CD4-positive, alpha-beta T cell treated with Interleukin-15 for 1 hour (primary cell): ENCODE data around the gene RIPOR2.
"Not testable (repeated sequence)": the region's sequence is repeated elsewhere in the genome, so short reads cannot be mapped to it uniquely, and the experiment has no call there.

Experiments used
- DNase-seq: peaks from one replicate; pipeline ENCODE4 v3.0.0-alpha.2; 2020

Gene RIPOR2

DNA sequence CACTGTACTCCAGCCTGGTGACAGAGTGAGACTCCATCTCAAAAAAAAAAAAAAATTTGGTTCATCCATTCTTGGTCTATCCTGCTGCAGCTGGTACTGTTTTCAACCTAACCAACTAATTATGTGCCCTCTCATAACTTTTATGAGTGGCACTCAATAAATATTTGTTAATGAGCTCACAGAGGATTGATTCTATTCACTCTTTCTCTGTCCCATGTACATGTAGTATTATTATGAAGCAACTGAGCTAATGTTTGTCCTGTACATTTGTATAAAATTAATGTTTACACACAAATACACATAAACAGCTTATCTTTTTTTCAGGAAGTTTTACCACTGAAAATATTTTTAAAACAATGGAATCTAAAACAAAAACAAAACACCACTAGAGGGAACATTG is 10.1 kb downstream of the RIPOR2 start:
- no peak for DNase-seq

DNA sequence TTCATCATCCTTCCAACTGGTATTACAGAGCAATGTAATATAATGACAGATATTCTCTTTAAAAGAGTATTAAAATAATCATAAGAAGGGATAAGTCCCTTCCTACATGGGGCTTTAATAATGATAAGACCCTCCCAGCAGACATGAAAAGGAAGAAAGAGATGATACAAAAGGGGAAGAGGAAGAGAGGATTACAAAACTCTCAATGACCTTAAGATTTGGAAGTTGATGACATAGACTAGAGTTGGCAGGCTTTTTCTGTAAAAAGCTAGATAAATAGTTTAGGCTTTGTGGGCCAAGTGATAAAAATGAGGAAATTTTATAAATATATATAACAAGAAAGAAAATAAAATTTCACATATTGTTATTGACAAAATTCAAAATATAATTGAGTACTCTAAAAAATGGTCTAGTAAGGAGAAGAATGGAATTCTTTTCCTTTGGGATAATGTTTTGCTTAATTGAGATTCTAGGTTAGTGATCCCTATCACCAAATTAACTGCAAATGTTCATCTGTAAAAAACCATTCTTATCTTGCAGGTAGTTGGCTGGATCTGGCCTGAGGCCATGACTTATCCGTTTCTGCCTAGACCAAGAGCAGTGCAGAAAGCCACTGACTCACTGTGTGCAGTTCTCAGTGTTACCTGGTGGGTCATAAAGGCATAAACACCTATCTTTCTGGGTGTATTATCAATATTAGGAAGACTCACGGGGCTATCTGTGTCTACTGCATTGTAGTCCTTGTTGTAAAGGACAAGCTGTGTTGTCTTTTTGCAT is 11.0 kb downstream of the RIPOR2 start:
- DNase-seq: no peak

DNA sequence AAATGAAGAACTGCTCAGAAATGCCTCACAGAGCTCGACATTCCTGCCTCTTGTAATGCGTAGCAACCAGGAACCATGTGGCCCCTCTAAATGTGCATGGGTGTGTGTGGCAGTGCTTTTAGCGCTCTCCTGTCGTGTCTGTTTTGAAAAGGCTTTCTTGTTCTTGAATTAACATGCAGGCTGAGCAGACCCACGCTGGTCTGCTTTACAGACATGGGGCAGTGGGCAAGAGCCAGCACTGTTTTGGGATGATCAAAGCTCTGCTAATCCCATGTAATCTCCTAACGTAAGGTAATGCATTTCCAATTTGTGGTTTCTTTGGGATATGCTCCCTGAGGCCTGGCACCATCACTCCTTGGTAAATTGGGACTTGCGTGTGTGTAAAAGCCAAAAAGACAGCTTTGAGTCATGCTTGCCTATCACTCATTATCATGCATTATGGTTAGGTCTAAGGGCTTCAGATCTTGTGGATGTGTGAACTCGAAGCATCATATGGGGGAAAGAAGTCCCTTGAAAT is 11.8 kb downstream of the RIPOR2 start:
- DNase-seq: no peak

DNA sequence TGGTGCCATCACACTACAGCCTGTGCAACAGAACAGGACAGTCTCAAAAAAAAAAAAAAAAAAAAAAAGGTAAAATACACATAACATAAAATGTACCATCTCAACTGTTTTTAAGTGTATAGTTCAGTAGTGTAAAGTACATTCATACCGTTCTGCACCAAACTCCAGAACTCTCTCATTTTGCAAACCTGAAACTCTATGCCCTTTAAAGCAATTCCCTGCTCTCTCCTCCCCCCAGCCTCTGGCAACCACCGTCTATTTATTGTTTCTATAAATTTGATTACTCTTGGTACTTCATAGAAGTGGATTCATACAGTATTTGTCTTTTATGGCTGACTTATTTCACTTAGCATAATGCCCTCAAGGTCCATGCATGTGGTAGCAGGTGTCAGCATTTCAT is 12.9 kb downstream of the RIPOR2 start:
- no peak for DNase-seq

DNA sequence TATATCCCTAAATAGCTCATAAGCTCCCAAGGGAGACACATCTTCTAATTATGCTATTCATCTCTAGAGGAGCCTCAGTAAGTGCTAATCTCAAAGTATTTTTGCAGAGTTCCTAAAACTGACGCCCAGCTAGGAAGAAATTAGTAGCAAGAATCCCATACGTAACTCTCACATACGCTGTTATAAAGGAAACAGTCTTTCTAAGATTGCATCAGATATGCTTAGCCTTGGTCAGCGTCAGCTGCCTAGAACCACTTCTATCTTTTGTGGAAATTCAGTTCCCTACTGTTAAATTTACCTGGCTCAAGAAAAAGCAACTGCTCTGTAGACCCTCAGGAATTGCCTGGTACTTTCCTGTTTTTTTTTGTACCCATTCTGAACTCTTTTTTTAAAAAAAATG is 13.6 kb downstream of the RIPOR2 start:
- DNase-seq: no peak

DNA sequence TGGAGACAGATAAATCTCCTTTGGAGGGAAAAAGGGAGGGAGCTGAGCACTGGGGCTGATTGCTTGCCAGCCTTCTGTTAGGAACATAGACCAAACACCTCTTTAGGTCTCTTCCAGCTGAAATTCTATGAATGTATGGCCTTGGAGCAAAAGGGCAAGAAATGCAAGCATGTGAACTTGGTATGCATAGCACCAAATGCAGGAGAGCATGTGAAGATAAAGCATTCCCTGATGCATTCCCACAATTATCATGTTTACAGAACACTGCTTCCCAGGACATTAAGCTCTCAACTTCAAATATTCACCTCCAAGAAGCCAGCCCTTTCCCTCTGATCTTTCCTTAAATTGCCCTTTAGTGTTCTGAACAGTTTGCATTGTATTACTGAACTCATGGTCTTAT is 15.6 kb downstream of the RIPOR2 start:
- DNase-seq: no peak

DNA sequence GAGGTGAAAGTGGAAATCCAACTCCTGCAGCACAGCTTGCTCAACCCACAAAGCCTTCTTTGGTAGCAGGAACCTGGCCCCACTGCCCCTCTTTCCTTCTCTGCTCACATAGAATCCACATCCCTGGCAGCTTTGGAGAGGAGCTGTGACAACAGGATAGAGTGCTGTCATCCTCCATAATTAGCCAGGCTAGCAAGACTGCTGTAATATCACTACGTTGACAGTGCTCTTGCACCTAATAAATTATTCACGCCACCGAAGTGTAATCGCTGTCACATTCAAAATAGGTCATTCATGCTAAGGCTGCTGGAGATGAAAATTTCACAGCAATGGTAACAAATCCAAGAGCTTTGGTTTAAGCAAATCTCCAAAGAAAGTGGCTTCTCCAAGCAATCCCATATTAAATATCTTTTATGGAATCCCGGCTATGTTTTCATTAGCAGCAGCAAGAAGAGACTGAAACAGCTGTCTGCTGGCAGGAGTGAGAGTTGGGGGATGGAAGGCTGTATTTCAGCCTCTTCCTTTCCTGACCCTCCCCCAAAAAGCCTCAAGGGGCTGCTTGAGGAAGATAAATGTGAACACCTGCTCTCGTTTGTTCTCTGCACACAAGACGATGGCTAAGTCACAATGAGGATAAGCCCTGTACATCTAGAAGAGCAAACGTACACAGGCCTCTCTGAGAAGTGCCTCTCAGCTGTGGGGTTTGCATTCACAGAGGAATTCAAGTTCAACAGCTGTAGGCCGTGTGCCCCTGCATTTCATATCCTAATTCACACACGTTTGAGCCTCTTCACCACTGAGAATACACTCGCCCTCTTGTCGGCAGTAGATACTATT is 16.5 kb downstream of the RIPOR2 start:
- no peak for DNase-seq

DNA sequence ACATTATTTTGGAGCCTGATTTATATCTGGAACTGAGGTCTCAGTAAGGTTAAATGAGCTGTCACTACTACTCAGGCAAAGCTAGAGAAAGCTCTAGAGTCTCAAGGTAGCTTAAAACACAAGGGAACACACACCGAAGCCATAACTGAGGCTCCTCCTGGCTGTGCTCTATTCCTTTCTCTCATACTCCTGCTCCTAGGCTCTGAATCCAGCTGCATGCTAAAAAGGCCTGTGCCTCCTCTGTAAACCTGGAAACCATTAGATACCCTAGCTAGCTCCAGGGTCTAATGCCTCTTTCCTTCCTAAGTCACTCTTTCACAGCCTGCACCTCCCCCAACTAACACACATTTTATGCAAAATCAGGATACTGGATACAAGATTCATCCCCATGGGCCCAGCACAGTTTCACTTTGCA is 17.1 kb downstream of the RIPOR2 start:
- DNase-seq: no peak

DNA sequence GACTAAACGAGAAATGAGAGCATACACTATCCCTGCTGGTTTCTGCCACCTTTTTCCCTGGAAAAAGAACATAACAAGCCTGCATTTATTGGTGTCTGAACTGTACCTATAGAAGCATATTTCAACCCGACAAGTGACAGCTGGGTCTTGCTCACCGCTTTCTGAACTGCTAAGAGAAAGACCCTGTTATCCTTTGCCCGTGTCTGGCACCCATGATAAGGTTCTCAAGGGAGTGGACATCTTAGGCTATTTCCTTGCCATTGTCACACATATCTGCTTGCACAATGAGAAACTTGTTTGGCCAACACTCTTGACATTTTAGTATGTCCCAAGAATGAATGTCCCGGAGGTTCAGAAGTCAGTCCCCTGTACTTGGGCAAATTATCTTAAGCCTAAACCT is 19.3 kb downstream of the RIPOR2 start:
- DNase-seq: no peak

DNA sequence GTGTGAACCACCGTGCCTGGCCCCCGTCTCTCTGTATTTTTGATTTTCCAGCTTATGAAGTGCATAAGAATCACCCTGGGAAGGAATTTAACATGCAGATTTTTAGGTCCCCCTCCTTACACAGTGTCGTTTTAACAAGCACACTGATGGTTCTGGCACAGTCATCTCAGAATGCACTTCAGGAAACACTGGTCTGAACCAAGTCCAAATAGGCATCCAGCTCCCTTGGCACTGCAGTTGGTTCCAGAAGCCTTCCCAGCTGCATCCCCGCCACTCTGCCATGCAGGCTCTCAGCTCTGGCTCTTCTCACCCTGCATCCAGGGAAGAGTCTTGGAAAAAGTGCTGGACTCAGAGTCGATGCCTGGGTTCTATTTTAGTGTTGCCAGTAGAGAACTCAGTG is 20.1 kb downstream of the RIPOR2 start:
- DNase-seq: no peak

DNA sequence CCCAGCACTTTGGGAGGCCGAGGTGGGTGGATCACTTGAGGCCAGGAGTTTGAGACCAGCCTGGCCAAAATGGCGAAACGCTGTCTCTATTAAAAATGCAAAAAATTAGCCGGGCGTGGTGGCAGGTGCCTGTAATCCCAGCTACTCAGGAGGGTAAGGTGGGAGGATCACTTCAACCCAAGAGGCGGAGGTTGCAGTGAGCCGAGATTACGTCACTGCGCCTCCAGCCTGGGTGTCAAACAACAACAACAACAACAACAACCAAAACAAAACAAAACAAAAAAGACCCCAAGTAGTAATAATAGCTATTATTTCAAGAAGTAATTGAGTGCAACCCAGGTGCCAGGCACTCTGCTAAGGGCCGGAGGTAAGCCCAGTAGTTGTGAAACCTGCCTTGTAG is 21.7 kb downstream of the RIPOR2 start:
- not testable (repeated sequence) for DNase-seq

DNA sequence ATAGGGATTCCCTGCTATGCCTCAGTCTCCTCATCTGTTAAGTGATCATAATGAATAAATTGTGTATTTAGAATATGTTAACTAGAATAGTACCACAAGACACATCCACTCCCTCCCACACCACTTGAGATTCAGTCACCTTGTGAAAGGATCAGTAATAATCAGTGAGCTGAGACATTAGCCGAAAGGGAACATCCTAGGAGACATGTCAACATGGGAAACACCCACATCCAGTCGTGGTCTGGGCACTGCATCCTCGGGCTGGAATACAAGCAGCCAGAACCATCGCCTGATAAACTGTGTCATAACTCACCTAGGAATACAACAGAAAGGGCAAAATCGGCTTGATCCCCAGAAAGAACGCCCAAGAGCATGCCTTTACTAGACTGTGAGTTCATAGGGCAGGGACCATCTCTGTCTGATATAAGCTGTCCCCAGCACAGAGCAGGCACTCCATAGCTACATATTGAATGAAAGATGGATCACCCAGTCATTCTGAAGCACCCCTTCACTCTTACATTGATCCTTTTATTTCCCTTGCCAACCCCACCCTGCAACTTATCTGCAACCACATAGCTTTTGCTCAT is 23.9 kb downstream of the RIPOR2 start:
- DNase-seq: no peak

DNA sequence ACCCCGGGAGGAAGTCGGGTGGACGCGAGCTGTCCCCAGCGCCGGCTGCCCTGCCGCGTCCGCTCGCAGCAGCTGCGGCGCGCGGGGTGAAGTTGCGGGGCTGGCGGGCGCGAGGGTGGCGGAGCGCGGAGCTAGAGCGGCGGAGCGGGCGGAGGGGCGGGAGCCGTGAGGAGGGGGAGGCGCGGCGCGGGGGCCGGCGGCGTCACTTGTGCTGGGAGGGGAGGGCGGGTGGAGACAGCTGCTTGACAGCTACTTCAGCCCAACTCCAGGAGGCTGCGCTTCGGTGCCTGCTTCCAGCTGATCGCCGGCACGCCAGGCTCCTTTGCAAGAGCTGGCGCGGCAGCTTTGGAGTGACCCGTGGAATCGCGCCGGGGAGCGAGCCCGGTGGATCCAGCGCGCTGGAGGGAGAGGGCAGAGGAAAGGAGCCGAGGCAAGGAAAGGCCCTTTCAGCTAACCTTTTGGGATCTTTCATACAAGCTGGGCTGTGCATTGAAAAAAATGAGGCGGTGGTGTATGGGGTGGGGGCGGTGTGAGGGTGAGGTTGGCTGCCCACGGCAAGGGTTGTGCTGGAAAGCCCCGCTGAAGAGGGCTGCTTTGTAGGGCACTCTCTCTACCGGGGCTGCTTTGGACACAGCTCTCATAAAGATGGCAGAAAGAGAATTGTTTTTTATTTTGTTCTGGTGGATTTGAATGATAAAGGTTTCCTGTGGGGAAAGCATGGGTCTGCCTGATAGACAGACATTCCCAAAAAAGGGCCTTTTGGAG is 24.6 kb downstream of the RIPOR2 start:
- DNase-seq: peak; percentile 38

DNA sequence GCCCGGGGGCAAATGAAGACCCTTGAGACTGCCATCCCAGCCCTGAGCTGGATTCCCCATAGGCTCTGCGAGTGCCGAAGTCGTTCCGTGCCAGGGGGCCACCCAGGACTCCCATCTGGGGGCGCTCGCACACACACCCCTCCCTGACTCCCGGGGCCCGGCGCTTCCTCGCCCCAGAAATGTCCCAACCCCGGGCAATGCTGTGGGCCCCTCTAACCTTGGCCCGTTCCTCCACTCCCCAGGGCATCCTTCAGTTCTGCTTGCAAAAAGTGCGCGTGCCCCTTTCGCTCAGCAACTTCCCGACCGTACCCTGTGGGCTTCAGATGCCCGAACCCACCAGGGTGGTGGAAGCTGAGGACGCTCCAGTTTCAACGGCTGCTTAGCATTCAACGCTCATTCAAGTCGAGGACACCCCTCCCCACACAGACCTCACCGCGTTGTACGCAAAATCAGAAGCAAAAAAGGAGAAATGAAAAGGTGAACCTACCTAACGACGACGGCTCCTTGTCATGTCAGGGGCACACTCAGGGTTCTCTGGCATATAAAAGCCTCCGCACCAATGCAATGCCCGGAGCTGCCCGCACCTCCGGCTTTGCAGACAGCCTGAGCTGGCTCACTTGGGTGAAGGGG is 25.3 kb downstream of the RIPOR2 start:
- DNase-seq: peak; percentile 46

DNA sequence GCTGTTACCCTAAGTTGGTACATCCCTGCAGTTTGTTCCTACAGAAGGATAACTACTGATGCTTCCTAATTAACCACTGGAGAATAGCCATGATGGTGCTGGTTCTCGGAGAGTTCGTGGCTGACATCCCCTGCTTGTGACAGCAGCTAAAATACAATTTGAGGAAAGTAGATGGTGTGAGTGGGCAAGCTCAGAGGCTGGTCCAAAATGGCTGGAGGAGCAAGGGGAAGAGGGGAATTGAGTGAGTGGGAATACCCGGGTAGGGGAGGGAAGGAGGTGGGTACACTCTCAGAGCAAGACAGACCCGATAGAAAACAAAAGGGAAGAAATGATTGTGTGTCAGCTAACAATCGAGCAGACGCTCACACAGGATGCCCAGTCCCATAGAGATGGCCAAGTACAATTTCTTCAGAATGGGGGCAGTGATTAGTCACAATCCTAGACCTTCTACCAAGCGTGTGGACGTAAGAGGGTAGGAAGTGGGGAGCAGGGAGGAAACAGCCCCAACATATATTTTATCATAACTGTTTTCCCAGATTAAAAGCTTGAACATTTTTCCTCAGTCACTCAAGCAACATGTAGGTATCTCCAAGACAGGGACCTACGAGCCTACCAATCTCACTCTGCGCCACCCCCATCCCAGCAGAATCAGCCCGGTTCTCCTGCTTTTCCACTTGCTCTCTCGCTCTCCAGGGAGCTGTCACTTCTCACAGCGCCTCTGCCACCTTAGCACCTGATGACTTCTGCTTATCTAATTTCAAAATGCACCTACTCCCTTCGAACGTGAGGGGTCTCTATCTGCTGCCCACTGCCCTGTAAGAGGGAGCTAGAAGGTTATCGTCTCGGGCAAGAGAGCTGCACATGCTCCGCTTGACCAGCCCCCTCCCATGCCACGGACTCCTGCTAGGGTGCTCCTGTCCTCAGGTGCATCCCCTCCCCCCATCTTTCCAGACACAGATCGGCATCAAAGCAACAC is 26.2 kb downstream of the RIPOR2 start:
- no peak for DNase-seq

DNA sequence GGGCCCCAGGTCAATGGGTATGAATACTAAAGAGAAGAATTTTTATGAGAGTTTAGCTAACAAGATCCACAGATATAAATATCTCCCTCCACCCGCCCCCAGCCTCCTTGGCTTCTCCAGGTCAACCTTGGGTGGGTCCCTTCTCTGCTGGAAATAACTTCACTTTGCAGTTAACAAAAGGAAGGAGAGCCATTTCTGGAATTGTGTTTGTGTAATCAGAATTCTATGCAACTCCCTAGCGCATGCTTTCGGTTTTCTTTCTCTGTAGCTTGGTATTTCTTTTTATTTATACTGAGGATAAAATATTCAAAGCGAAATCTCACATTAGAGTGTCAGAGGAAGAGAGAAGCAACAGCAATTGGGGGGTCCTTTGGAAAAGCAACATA is 27.1 kb downstream of the RIPOR2 start:
- DNase-seq: no peak

DNA sequence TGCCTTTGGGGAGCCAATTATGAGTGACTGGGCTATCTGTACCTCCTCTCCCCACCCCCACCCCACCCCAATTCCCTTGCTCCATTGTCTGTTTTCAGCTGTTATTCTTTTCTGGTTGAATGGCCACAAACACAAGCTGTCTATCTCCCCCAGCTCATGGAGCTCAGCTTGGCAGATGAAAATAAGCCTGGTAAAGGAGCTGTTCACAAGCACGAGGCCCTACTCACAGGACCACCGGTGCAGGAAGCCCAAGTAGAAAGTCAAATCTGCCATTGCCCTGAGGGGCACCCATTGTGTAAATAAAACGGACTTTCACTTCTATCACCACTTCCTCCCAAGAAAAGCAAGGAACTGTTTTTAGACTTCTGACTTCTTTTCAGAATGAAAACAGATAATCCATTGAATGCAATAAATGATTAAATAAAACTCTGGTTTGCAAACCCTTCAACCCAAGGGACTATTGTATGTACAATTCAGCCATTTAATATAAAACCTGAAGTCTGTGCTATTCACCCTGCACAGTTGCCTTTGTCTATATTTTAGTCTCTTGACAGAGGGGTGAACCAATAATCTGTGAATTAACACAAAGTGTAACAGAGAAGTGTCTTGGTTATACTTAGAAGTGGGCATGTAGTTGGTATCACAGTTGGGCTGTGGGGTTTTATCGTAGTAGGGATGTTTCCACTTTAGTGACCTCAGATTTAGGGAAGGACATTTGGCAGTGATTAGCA is 27.7 kb downstream of the RIPOR2 start:
- DNase-seq: no peak

DNA sequence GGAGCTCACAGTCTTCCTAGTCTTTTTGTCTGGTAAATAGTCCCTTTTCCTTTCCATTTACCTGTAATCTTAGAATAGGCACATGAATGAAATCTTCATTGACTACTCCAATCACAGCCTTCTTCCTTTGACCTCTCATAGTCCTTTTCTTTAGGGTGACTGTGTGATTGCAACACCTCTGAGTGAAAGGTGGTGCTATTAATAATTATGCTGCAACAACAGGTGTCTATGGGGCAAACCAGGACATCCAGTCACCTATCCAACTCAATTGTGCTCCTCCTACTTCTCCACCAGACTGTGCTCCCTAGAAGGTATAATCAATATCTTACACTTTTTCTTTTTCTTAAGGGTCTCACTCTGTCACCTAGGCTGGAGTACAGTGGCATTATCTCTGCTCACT is 29.4 kb downstream of the RIPOR2 start:
- no peak for DNase-seq

DNA sequence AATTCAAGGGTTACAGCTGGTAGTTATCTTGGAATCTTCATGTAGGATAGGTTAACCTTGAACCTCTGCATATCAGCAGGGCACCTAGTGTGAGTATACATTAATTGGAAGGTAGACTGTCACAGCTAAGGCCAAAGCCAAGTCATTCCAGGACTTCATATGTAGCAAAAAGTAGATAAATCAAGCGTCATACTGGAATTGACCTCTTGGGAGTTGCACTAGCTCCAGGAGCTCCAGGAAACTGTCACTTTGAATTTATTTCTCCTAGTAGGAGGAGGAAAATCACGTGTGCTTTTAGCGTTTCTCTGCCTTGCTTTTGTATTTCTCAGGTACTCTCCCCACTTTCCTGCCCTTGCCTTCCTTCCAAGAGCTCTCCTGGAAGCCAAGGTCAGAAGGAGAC is 30.3 kb downstream of the RIPOR2 start:
- DNase-seq: no peak

DNA sequence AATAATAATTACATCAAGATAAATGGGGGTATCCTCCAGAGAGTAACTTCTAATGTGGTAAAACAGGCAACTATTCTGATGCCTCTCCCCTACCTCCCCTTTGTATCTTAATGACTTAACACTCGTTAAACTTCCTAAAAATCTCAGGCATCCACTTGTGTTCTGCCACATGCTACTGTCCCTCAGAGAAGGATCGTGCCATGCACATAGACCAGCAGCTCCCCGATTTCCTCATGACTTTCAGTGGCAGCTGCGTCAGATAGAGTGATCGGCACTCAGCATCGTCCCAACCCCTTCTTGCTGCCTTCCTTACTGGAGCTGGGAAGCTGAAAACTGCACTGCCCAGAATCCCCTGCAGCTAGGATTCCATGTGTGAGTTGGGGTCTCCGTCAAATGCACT is 32.1 kb downstream of the RIPOR2 start:
- no peak for DNase-seq

DNA sequence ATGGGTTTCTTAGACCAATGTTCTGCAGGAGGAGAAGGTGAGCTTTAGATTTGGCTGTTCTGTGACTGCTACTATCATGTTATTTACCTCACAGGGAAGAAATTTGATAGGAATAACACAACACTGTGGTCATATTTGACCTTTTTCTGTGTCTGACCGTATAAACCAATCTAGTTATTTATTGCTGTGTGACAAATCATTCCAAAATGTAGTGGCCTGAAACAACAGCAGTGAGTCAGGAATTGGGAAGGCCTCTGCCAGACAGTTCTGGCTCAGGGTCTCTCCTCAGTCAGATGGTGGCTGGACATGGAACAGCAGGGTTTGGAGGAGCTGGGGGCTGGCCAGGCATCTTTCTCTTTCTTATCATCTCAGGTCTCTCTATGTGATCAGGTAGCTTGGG is 33.0 kb downstream of the RIPOR2 start:
- DNase-seq: no peak
